UCSD-AML1 (cell line): Measurements from ENCODE around the gene SLC16A7.
A peak's percentile ranks its signal among the peaks of the same experiment; 100 is the strongest.
"Not testable (repeated sequence)": the region's sequence is repeated elsewhere in the genome, so short reads cannot be mapped to it uniquely, and the experiment has no call there.

Source experiments
- DNase-seq: peaks from one replicate; lab custom pipeline; 2025; ENCODE audit not compliant: unreplicated experiment; lab: John Stamatoyannopoulos, UW

The SLC16A7 gene, protein sequence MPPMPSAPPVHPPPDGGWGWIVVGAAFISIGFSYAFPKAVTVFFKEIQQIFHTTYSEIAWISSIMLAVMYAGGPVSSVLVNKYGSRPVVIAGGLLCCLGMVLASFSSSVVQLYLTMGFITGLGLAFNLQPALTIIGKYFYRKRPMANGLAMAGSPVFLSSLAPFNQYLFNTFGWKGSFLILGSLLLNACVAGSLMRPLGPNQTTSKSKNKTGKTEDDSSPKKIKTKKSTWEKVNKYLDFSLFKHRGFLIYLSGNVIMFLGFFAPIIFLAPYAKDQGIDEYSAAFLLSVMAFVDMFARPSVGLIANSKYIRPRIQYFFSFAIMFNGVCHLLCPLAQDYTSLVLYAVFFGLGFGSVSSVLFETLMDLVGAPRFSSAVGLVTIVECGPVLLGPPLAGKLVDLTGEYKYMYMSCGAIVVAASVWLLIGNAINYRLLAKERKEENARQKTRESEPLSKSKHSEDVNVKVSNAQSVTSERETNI

DNA sequence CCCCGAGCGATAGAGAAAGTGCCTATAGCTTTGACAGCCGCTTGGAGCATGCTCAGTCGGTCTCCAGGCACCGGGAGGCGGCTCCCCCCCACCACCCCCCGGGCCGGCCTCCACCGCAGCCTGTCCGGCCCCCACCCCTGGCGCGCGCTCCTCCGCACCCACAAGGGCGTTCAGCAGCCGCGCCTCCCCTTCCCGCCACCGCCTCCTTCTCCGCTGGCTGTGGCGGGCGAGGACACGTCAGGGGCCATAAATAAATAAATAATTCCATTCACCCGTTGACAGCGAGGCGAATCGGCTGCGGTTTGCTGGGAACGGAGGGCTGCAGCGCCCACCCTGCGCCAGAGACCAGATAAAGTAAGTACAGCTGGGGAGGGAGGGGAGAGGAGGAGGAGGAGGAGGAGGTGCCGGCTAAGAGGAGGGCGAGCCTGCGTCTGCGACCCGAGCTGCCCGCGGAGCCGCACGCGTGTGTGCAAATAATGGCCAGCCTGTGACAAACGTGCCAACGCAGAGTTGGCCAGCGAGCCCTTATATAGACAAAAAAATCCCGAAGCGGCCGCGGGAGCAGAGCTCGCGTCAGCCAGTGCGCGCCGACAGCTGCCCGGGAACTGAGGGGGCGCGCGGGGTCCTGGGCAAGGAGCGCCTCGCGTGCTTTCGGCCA, at the start of gene SLC16A7:
Gene SLC16A7, plus strand, starts transcription at position 147 of the 658 bp plus-strand sequence. CDS start 108,773 bp downstream, outside the sequence.
- DNase-seq = peak; percentile 88

DNA sequence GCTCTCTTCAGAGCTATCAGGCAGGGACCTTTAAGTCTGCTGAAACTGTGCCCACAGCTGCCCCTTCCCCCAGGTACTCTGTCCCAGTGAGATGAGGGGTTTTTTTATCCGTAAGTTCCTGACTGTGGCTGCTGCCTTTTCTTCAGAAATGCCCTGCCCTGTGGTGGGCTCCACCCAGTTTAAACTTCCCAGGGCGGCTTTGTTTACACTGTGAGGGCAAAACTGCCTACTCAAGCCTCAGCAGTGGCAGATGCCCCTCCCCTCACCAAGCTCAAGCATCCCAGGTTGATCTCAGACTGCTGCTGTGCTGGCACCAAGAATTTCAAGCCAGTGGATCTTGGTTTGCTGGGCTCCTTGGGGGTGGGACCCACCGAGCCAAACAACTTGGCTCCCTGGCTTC, 46.9 kb upstream of the SLC16A7 start:
- DNase-seq = no peak

- no peak for DNase-seq
Observed at GRCh38 chr12:59559696-59560095, 36.1 kb upstream of the SLC16A7 start.

- DNase-seq = no peak
Observed at GRCh38 chr12:59570145-59570544, 25.7 kb upstream of the SLC16A7 start.

- DNase-seq = no peak
Observed at GRCh38 chr12:59574406-59574805, 21.4 kb upstream of the SLC16A7 start.

DNA sequence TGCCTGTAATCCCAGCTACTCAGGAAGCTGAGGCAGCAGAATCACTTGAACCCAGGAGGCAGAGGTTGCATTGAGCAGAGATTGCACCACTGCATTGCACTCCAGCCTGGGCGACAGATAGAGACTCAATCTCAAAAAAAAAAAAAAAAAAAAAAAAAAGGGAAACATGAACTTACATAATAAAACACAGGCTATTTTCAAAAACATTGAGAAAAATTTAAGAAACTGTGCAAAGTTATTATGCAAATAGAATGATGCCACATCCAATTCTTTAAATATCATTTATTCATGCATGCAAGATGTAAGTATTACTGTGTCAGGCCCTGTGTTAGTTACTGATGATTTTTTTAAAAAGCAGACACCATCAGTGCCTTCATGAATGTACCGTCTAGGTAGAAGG, 20.0 kb upstream of the SLC16A7 start:
- DNase-seq = no peak

GRCh38 chr12:59578254-59578653, 17.6 kb upstream of the SLC16A7 start:
- DNase-seq = no peak

- DNase-seq = no peak
Observed at GRCh38 chr12:59579631-59580030, 16.2 kb upstream of the SLC16A7 start.

GRCh38 chr12:59580050-59580449, 15.8 kb upstream of the SLC16A7 start:
- DNase-seq = no peak

GRCh38 chr12:59583003-59583712, 12.7 kb upstream of the SLC16A7 start:
- DNase-seq = no peak

GRCh38 chr12:59587710-59588109, 8.1 kb upstream of the SLC16A7 start:
- no peak for DNase-seq

- DNase-seq = no peak
Observed at GRCh38 chr12:59593761-59594160, 2.1 kb upstream of the SLC16A7 start.

GRCh38 chr12:59594943-59595500, 807 bp upstream of the SLC16A7 start:
- DNase-seq = no peak

- DNase-seq = no peak
Observed at GRCh38 chr12:59595565-59595882, 305 bp upstream of the SLC16A7 start.

- DNase-seq = peak; percentile 34
Observed at GRCh38 chr12:59597385-59597781, 1.6 kb downstream of the SLC16A7 start.

DNA sequence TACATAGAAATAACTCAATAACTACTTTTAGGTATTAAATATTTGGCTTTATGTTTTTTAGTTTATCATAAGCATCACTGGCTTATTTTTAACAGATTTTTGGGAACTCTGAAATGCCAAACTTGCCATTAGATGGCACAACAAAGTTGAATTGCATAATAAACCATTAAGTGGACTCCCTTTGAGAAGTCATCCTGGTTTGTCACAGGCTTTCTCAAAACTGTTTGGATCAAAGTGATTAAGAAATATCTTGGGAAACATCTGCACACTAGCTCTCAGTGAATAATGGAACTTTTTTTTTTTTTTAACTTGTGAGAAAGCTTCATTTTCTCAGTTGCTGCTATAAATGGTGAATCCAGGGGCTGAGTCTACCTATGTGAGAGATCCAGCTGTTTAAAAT, 4.3 kb downstream of the SLC16A7 start:
- DNase-seq = no peak

GRCh38 chr12:59603754-59604153, 7.9 kb downstream of the SLC16A7 start:
- DNase-seq = no peak

DNA sequence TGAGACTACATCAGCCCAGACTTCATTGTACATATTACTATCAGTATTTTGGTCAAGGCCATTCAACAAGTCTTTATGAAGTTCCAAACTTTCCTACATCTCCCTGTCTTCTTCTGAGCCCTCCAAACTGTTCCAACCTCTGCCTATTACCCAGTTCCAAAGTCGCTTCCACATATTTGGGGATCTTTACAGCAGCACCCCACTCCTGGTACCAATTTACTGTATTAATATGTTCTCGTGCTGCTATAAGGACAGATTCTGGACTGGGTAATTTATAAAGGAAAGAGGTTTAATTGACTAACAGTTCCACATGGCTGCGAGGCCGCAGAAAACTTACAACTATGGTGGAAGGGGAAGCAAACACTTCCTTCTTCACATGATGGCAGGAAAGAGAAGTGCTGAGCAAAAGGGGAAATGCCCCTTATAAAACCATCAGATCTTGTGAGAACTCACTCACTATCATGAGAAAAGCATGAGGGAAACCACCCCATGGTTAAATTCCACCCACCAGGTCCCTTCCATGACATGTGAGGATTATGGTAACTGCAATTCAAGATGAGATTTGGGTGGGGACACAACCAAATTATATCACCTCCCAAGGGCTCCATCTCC, 17.1 kb downstream of the SLC16A7 start:
- not testable (repeated sequence) for DNase-seq

GRCh38 chr12:59615392-59616165, 19.8 kb downstream of the SLC16A7 start:
- DNase-seq = no peak
